OCI-LY7 (cell line): Measurements from ENCODE around the gene HNRNPH3.

ENCODE experiments used
- EZH2phosphoT487 ChIP-seq: fragments of 200-600 bp; sonication (generic); IDR thresholded peaks from 2 replicates; pipeline ENCODE4 v1.6.1; 2018; ENCODE audit warnings: low read depth, borderline replicate concordance, mild to moderate bottlenecking, mixed run types, antibody characterized with exemption, low read length, moderate library complexity, mixed read lengths
- TF ChIP-seq, protein P1 (sequence below): fragments of 200-600 bp; sonication (generic); conservative IDR thresholded peaks from 2 replicates; pipeline ENCODE4 v1.5.1; 2014; ENCODE audit warnings: mild to moderate bottlenecking, antibody characterized with exemption, low read length, moderate library complexity, mixed read lengths

DNA sequence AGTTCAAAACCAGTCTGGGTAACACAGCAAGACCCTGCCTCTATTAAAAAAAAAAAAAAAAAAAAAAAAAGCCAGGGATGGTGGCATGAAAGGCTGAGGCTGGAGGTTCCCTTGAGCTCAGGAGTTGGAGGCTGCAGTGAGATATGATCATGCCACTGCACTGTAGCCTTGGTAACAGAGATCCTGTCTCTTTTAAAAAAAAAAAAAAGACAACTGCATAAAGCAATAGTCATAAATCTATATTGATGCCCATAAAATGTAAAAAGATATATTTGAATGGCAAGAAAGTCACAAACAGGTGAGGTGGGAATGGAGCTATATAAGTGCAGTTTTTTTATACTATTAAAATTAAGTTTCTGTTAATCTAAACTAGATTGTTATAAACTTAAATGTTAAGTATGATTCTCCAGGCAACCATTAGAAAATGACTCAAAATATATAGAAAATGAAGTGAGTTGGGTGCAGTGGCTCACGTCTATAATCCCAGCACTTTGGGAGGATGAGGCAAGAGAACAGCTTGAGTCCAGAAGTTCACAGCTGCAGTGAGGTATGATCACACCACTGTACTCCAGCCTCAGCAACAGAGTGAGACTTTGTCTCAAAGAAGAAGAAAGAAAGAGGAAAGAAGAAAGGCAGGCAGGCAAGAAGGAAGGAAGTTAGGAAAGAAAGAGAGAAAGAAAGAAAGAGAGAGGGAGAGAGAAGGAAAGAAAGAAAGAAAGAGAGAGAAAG, 13.4 kb upstream of the HNRNPH3 start:
- TF ChIP-seq, protein P1, sequence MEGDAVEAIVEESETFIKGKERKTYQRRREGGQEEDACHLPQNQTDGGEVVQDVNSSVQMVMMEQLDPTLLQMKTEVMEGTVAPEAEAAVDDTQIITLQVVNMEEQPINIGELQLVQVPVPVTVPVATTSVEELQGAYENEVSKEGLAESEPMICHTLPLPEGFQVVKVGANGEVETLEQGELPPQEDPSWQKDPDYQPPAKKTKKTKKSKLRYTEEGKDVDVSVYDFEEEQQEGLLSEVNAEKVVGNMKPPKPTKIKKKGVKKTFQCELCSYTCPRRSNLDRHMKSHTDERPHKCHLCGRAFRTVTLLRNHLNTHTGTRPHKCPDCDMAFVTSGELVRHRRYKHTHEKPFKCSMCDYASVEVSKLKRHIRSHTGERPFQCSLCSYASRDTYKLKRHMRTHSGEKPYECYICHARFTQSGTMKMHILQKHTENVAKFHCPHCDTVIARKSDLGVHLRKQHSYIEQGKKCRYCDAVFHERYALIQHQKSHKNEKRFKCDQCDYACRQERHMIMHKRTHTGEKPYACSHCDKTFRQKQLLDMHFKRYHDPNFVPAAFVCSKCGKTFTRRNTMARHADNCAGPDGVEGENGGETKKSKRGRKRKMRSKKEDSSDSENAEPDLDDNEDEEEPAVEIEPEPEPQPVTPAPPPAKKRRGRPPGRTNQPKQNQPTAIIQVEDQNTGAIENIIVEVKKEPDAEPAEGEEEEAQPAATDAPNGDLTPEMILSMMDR, result no peak
- no peak for TF ChIP-seq EZH2phosphoT487
